Measurements from ENCODE around the gene CHMP6. TPM values are rescaled to one million over a fixed set of nuclear protein-coding genes. Genes with fewer than 3 reads are reported as not detected.

The CHMP6 gene
- total RNA-seq, 5 donors from 2014 or later (not counting 1 experiment from before 2014, with no cell fraction given) = 25.0 to 48.9 (median 43.2) TPM

GRCh38 chr17:81039096-81039495, 47.5 kb downstream of the CHMP6 start:
- no peak overlapping the region for H3K27ac Mint-ChIP-seq
- DNase-seq = no peak
- 85% methylated on average over 16 of the region's 16 CpGs for WGBS (ENCODE audit: insufficient coverage)

GRCh38 chr17:81039854-81040758, 48.5 kb downstream of the CHMP6 start:
- H3K4me1 ChIP-seq (ENCODE audit: control insufficient read depth in 1 of 2, extremely low read depth in 1 of 2, insufficient read depth in 2 of 2, low read length in 2 of 2) = peaks cover 0 to 10% of the 10 kb centered on the region in 2 experiments
- no peaks in the 10 kb centered on the region for H3K9me3 Mint-ChIP-seq
- ChIA-PET POLR2A (no interaction called here), CTCF (interaction anchor here in 1 of 2 donors (0.6 kb wide), 1 partner anchor 463 kb away, joined by 5 read pairs; no protein-coding TSS in a partner anchor)
- H3K4me3 ChIP-seq (ENCODE audit: control insufficient read depth in 1 of 2, extremely low read depth in 1 of 2, low read length in 1 of 2) = no peak overlapping the region
- H3K36me3 ChIP-seq (ENCODE audit: control insufficient read depth in 2 of 2, extremely low read depth in 1 of 2, insufficient read depth in 1 of 2, low read length in 1 of 2) = peaks cover 0 to 5% of the 10 kb centered on the region in 2 donors
- H3K27ac ChIP-seq (ENCODE audit: low read length) = no peak overlapping the region
- H3K4me3 Mint-ChIP-seq = no peak overlapping the region
- WGBS (ENCODE audit: insufficient coverage) = 80% methylated on average over 27 of the region's 28 CpGs
- no peaks in the 10 kb centered on the region for H3K36me3 Mint-ChIP-seq
- ATAC-seq (replicated peaks in 1 of 4) = no peak
- H3K27me3 ChIP-seq (replicated peaks in 1 of 2; ENCODE audit: control insufficient read depth in 2 of 2, extremely low read depth in 1 of 2, insufficient read depth in 2 of 2, low read length in 1 of 2) = peaks cover 0 to 45% of the 10 kb centered on the region in 2 experiments
- H3K4me1 Mint-ChIP-seq = peaks cover 12 to 15% (median 12%) of the 10 kb centered on the region in 3 donors
- DNase-seq = no peak
- H3K27me3 Mint-ChIP-seq = peaks cover 0 to 2% of the 10 kb centered on the region in 2 donors
- no peak overlapping the region for H3K27ac Mint-ChIP-seq
- H3K9me3 ChIP-seq = no peaks in the 10 kb centered on the region

More at GRCh38 chr17:81039096-81039495, 47.5 kb downstream of the CHMP6 start:
- Mint-ChIP-seq H3K36me3 (no peaks in the 10 kb centered on the region), H3K4me3 (no peak overlapping the region), H3K4me1 (peaks cover 13 to 19% (median 14%) of the 10 kb centered on the region in 3 donors), H3K27me3 (peaks cover 0 to 2% of the 10 kb centered on the region in 2 donors), H3K9me3 (no peaks in the 10 kb centered on the region)
- POLR2A ChIA-PET = no interaction called here
- Histone ChIP-seq H3K4me3 (ENCODE audit: control insufficient read depth in 1 of 2, extremely low read depth in 1 of 2, low read length in 1 of 2) (no peak overlapping the region), H3K9me3 (no peaks in the 10 kb centered on the region), H3K36me3 (ENCODE audit: control insufficient read depth in 2 of 2, extremely low read depth in 1 of 2, insufficient read depth in 1 of 2, low read length in 1 of 2) (peaks cover 0 to 5% of the 10 kb centered on the region in 2 donors), H3K27me3 (replicated peaks in 1 of 2; ENCODE audit: control insufficient read depth in 2 of 2, extremely low read depth in 1 of 2, insufficient read depth in 2 of 2, low read length in 1 of 2) (peaks cover 0 to 47% of the 10 kb centered on the region in 2 experiments), H3K27ac (ENCODE audit: low read length) (no peak overlapping the region), H3K4me1 (ENCODE audit: control insufficient read depth in 1 of 2, extremely low read depth in 1 of 2, insufficient read depth in 2 of 2, low read length in 2 of 2) (peaks cover 2 to 13% of the 10 kb centered on the region in 2 experiments)
- ATAC-seq (replicated peaks in 1 of 4) = no peak
- CTCF ChIA-PET = no interaction called here

GRCh38 chr17:81040791-81041337, 49.2 kb downstream of the CHMP6 start:
- H3K27me3 ChIP-seq (replicated peaks in 1 of 2; ENCODE audit: control insufficient read depth in 2 of 2, extremely low read depth in 1 of 2, insufficient read depth in 2 of 2, low read length in 1 of 2) = peaks cover 0 to 47% of the 10 kb centered on the region in 2 experiments

GRCh38 chr17:81042606-81043005, 51.0 kb downstream of the CHMP6 start:
- ATAC-seq (replicated peaks in 1 of 4) (no peak), DNase-seq (no peak)
- POLR2A ChIA-PET = no interaction called here
- CTCF ChIA-PET = no interaction called here
- Mint-ChIP-seq H3K27me3 (peaks cover 0 to 2% of the 10 kb centered on the region in 2 donors), H3K27ac (no peak overlapping the region), H3K4me1 (peaks cover 0 to 2% (median 0%) of the 10 kb centered on the region in 3 donors), H3K36me3 (no peaks in the 10 kb centered on the region), H3K9me3 (no peaks in the 10 kb centered on the region), H3K4me3 (no peak overlapping the region)
- peaks cover 0 to 42% of the 10 kb centered on the region in 2 experiments for H3K27me3 ChIP-seq (replicated peaks in 1 of 2; ENCODE audit: control insufficient read depth in 2 of 2, extremely low read depth in 1 of 2, insufficient read depth in 2 of 2, low read length in 1 of 2)
- no peaks in the 10 kb centered on the region for H3K4me1 ChIP-seq (ENCODE audit: control insufficient read depth in 1 of 2, extremely low read depth in 1 of 2, insufficient read depth in 2 of 2, low read length in 2 of 2)
- WGBS (ENCODE audit: insufficient coverage) = 100% methylated on average over 6 of the region's 9 CpGs
- H3K4me3 ChIP-seq (ENCODE audit: control insufficient read depth in 1 of 2, extremely low read depth in 1 of 2, low read length in 1 of 2) = no peak overlapping the region
- H3K27ac ChIP-seq (ENCODE audit: low read length) = no peak overlapping the region
- no peaks in the 10 kb centered on the region for H3K9me3 ChIP-seq
- peaks cover 0 to 5% of the 10 kb centered on the region in 2 donors for H3K36me3 ChIP-seq (ENCODE audit: control insufficient read depth in 2 of 2, extremely low read depth in 1 of 2, insufficient read depth in 1 of 2, low read length in 1 of 2)

More at GRCh38 chr17:81040791-81041337, 49.2 kb downstream of the CHMP6 start:
- Histone ChIP-seq H3K4me1 (ENCODE audit: control insufficient read depth in 1 of 2, extremely low read depth in 1 of 2, insufficient read depth in 2 of 2, low read length in 2 of 2) (peaks cover 0 to 7% of the 10 kb centered on the region in 2 experiments), H3K36me3 (ENCODE audit: control insufficient read depth in 2 of 2, extremely low read depth in 1 of 2, insufficient read depth in 1 of 2, low read length in 1 of 2) (peaks cover 0 to 5% of the 10 kb centered on the region in 2 donors), H3K9me3 (no peaks in the 10 kb centered on the region), H3K4me3 (ENCODE audit: control insufficient read depth in 1 of 2, extremely low read depth in 1 of 2, low read length in 1 of 2) (no peak overlapping the region), H3K27ac (ENCODE audit: low read length) (no peak overlapping the region)
- Mint-ChIP-seq H3K4me3 (no peak overlapping the region), H3K27ac (no peak overlapping the region), H3K36me3 (no peaks in the 10 kb centered on the region), H3K9me3 (no peaks in the 10 kb centered on the region), H3K4me1 (peaks cover 9 to 13% (median 10%) of the 10 kb centered on the region in 3 donors), H3K27me3 (peaks cover 0 to 2% of the 10 kb centered on the region in 2 donors)
- ATAC-seq (replicated peaks in 1 of 4) = peak in 2 of 4 experiments; percentile 38 to 47
- peak in 2 of 35 experiments; percentile 22 to 24 for DNase-seq
- POLR2A ChIA-PET = no interaction called here
- CTCF ChIA-PET = no interaction called here
- WGBS (ENCODE audit: insufficient coverage) = 40% methylated on average over 6 of the region's 6 CpGs

GRCh38 chr17:81043319-81043724, 51.7 kb downstream of the CHMP6 start:
- no peak overlapping the region for H3K4me3 ChIP-seq (ENCODE audit: control insufficient read depth in 1 of 2, extremely low read depth in 1 of 2, low read length in 1 of 2)
- CTCF ChIA-PET = no interaction called here
- Mint-ChIP-seq H3K4me1 (no peaks in the 10 kb centered on the region), H3K27ac (no peak overlapping the region), H3K36me3 (no peaks in the 10 kb centered on the region), H3K27me3 (peaks cover 0 to 2% of the 10 kb centered on the region in 2 donors), H3K4me3 (no peak overlapping the region), H3K9me3 (no peaks in the 10 kb centered on the region)
- no peak overlapping the region for H3K27ac ChIP-seq (ENCODE audit: low read length)
- WGBS (ENCODE audit: insufficient coverage) = 89% methylated on average over 19 of the region's 19 CpGs
- no peaks in the 10 kb centered on the region for H3K9me3 ChIP-seq
- ATAC-seq (replicated peaks in 1 of 4) (no peak), DNase-seq (no peak)
- H3K4me1 ChIP-seq (ENCODE audit: control insufficient read depth in 1 of 2, extremely low read depth in 1 of 2, insufficient read depth in 2 of 2, low read length in 2 of 2) = no peaks in the 10 kb centered on the region
- POLR2A ChIA-PET = no interaction called here
- peaks cover 0 to 5% of the 10 kb centered on the region in 2 donors for H3K36me3 ChIP-seq (ENCODE audit: control insufficient read depth in 2 of 2, extremely low read depth in 1 of 2, insufficient read depth in 1 of 2, low read length in 1 of 2)
- peaks cover 0 to 38% of the 10 kb centered on the region in 2 experiments for H3K27me3 ChIP-seq (replicated peaks in 1 of 2; ENCODE audit: control insufficient read depth in 2 of 2, extremely low read depth in 1 of 2, insufficient read depth in 2 of 2, low read length in 1 of 2)

GRCh38 chr17:81043725-81044427, 52.2 kb downstream of the CHMP6 start:
- peaks cover 0 to 41% of the 10 kb centered on the region in 2 experiments for H3K27me3 ChIP-seq (replicated peaks in 1 of 2; ENCODE audit: control insufficient read depth in 2 of 2, extremely low read depth in 1 of 2, insufficient read depth in 2 of 2, low read length in 1 of 2)
- peaks cover 0 to 5% of the 10 kb centered on the region in 2 experiments for H3K4me1 ChIP-seq (ENCODE audit: control insufficient read depth in 1 of 2, extremely low read depth in 1 of 2, insufficient read depth in 2 of 2, low read length in 2 of 2)
- no peaks in the 10 kb centered on the region for H3K9me3 ChIP-seq
- WGBS (ENCODE audit: insufficient coverage) = 87% methylated on average over 30 of the region's 38 CpGs
- Mint-ChIP-seq H3K4me1 (peaks cover 0 to 3% (median 0%) of the 10 kb centered on the region in 3 donors), H3K9me3 (no peaks in the 10 kb centered on the region), H3K27me3 (peaks cover 0 to 2% of the 10 kb centered on the region in 2 donors), H3K27ac (no peak overlapping the region), H3K4me3 (no peak overlapping the region), H3K36me3 (no peaks in the 10 kb centered on the region)
- H3K36me3 ChIP-seq (ENCODE audit: control insufficient read depth in 2 of 2, extremely low read depth in 1 of 2, insufficient read depth in 1 of 2, low read length in 1 of 2) = peaks cover 0 to 4% of the 10 kb centered on the region in 2 donors
- ChIA-PET POLR2A (no interaction called here), CTCF (no interaction called here)
- ATAC-seq (replicated peaks in 1 of 4) = no peak
- no peak overlapping the region for H3K4me3 ChIP-seq (ENCODE audit: control insufficient read depth in 1 of 2, extremely low read depth in 1 of 2, low read length in 1 of 2)
- H3K27ac ChIP-seq (ENCODE audit: low read length) = no peak overlapping the region
- no peak for DNase-seq
